ENCODE results near the gene NLRP7.
"Not testable (repeated sequence)": the region's sequence is repeated elsewhere in the genome, so short reads cannot be mapped to it uniquely, and the experiment has no call there.

GRCh38 chr19:54982562-54982961, 35.2 kb upstream of the NLRP7 start:
- TF ChIP-seq CTCF, POLR2A (IDR thresholded peaks at IDR 0.05): not testable (repeated sequence)
